ENCODE data around the gene HIPK2. TPM values are rescaled to one million over a fixed set of nuclear protein-coding genes. Genes with fewer than 3 reads are reported as not detected.
A peak's percentile ranks its signal among the peaks of the same experiment; 100 is the strongest.

The HIPK2 gene
- total and polyA plus RNA-seq, 8 donors = 3.4 to 103 (median 38.6) TPM

GRCh38 chr7:139772873-139773272 lies 4.9 kb downstream of the HIPK2 start:
- Histone ChIP-seq H3K36me3 (peaks cover 0 to 24% (median 3%) of the 10 kb centered on the region in 4 donors), H3K4me1 (peaks cover 51 to 78% (median 72%) of the 10 kb centered on the region in 4 donors), H3K4me3 (no peak overlapping the region), H3K27ac (peak overlapping the region in 4 of 5 donors; percentile 21 to 97 (median 66)), H3K27me3 (no peaks in the 10 kb centered on the region), H3K9me3 (no peaks in the 10 kb centered on the region)
- intact Hi-C loops (cut with DNase I; ENCODE audit: low total_unique reads) = loop anchor here (10.0 kb wide), 1 partner anchor 58 kb away; no protein-coding TSS in a partner anchor
- TF ChIP-seq POLR2AphosphoS5 (IDR thresholded peaks at IDR 0.05) (no peak), CTCF (IDR thresholded peaks at IDR 0.05) (no peak), EP300 (IDR thresholded peaks at IDR 0.05) (no peak), POLR2A (IDR thresholded peaks at IDR 0.05) (no peak)
- no peak for DNase-seq
- WGBS, 5 donors = 75 to 92% (median 84%) methylated on average over 6 of the region's 6 CpGs

- Histone ChIP-seq H3K4me3 (peak overlapping the region in 1 of 4 donors; percentile 10), H3K27ac (peak overlapping the region; percentile 47 to 97 (median 67)), H3K4me1 (peaks cover 58 to 86% (median 79%) of the 10 kb centered on the region in 4 donors), H3K9me3 (no peaks in the 10 kb centered on the region), H3K36me3 (peaks cover 0 to 24% (median 3%) of the 10 kb centered on the region in 4 donors), H3K27me3 (no peaks in the 10 kb centered on the region)
- no peak for TF ChIP-seq EP300 (IDR thresholded peaks at IDR 0.05)
- TF ChIP-seq CTCF (IDR thresholded peaks at IDR 0.05) = no peak
- peak in 2 of 3 donors; percentile 10 to 14 for TF ChIP-seq POLR2AphosphoS5 (IDR thresholded peaks at IDR 0.05)
- intact Hi-C loops (cut with DNase I; ENCODE audit: low total_unique reads) = loop anchor here (10.0 kb wide), 1 partner anchor 57 kb away; no protein-coding TSS in a partner anchor
- peak; percentile 57 for DNase-seq
- 31 to 63% (median 54%) methylated on average over 7 of the region's 7 CpGs for WGBS, 5 donors
Observed at GRCh38 chr7:139772115-139772514, 5.7 kb downstream of the HIPK2 start.

GRCh38 chr7:139771001-139771956 lies 6.5 kb downstream of the HIPK2 start:
- DNase-seq = no peak
- Histone ChIP-seq H3K27me3 (no peaks in the 10 kb centered on the region), H3K4me1 (peaks cover 61 to 94% (median 83%) of the 10 kb centered on the region in 4 donors), H3K9me3 (no peaks in the 10 kb centered on the region), H3K27ac (peak overlapping the region in 4 of 5 donors; percentile 47 to 97 (median 66)), H3K36me3 (peaks cover 0 to 27% (median 3%) of the 10 kb centered on the region in 4 donors), H3K4me3 (peak overlapping the region in 1 of 4 donors; percentile 10)
- no peak for TF ChIP-seq CTCF (IDR thresholded peaks at IDR 0.05)
- no peak for TF ChIP-seq EP300 (IDR thresholded peaks at IDR 0.05)
- no peak for TF ChIP-seq POLR2A (IDR thresholded peaks at IDR 0.05)
- TF ChIP-seq POLR2AphosphoS5 (IDR thresholded peaks at IDR 0.05) = no peak
- intact Hi-C loops (cut with DNase I; ENCODE audit: low total_unique reads) = loop anchor here (10.0 kb wide), 1 partner anchor 56 kb away; no protein-coding TSS in a partner anchor
- 59 to 71% (median 66%) methylated on average over 15 of the region's 15 CpGs for WGBS, 5 donors

- TF ChIP-seq POLR2AphosphoS5 (IDR thresholded peaks at IDR 0.05) (no peak), POLR2A (IDR thresholded peaks at IDR 0.05) (no peak), EP300 (IDR thresholded peaks at IDR 0.05) (no peak), CTCF (IDR thresholded peaks at IDR 0.05) (no peak)
- Histone ChIP-seq H3K27ac (peak overlapping the region in 1 of 5 donors; percentile 79), H3K36me3 (peaks cover 0 to 31% (median 6%) of the 10 kb centered on the region in 4 donors), H3K27me3 (no peaks in the 10 kb centered on the region), H3K4me3 (no peak overlapping the region), H3K9me3 (no peaks in the 10 kb centered on the region), H3K4me1 (peaks cover 53 to 86% (median 74%) of the 10 kb centered on the region in 4 donors)
- whole genome bisulfite sequencing, 5 donors = 82 to 89% (median 85%) methylated on average over 6 of the region's 6 CpGs
- no peak for DNase-seq
- intact Hi-C loops (cut with DNase I; ENCODE audit: low total_unique reads) = loop anchor here (10.0 kb wide), 1 partner anchor 55 kb away; no protein-coding TSS in a partner anchor
Observed at GRCh38 chr7:139769761-139770160, 8.0 kb downstream of the HIPK2 start.

All from stomach (tissue), 9 donors.